Brain microvascular endothelial cell (primary cell): ENCODE data around the gene FAM199X.

Experiments used
- DNase-seq: peaks from one replicate; pipeline ENCODE4 v3.0.0-alpha.2; 2020
- H3K27ac ChIP-seq: fragments of 250-450 bp; sonication (Bioruptor Pico); 2 replicates; pipeline ENCODE4 v1.5.1; 2020; ENCODE audit warnings: mild to moderate bottlenecking, moderate library complexity
- H3K27me3 ChIP-seq: fragments of 250-450 bp; sonication (Bioruptor Pico); replicated peaks from 2 replicates; pipeline ENCODE4 v1.5.1; 2020; ENCODE audit warnings: mild to moderate bottlenecking
- H3K36me3 ChIP-seq: fragments of 250-450 bp; sonication (Bioruptor Pico); replicated peaks from 2 replicates; pipeline ENCODE4 v1.5.1; 2020; ENCODE audit warnings: mild to moderate bottlenecking
- H3K4me3 ChIP-seq: 2 replicates; pipeline ENCODE4 v1.5.1; 2011; ENCODE audit warnings: low read depth, mild to moderate bottlenecking, control low read depth, low read length, moderate library complexity
- CTCF ChIP-seq: IDR thresholded peaks from 2 replicates; pipeline ENCODE4 v1.5.1; 2011; ENCODE audit warnings: low read depth, mild to moderate bottlenecking, moderate library complexity, low read length, control low read depth, inconsistent platforms; ENCODE audit errors: missing control alignments
- in situ Hi-C: cut with HindIII; loops from 2 replicates; pipeline ENCODE4 v1.10.0; 2017; ENCODE audit warnings: low sequenced_read_pairs, low pct_ligation_motif_present

Gene FAM199X

GRCh38 chrX:104130808-104131207, 35.4 kb upstream of the FAM199X start:
- in situ Hi-C loops = no loop called here
- H3K36me3 ChIP-seq = no peaks in the 10 kb centered on the region
- no peak overlapping the region for H3K27ac ChIP-seq
- DNase-seq = no peak
- no peaks in the 10 kb centered on the region for H3K27me3 ChIP-seq
- no peak for TF ChIP-seq CTCF
- H3K4me3 ChIP-seq = no peak overlapping the region

GRCh38 chrX:104134583-104135261, 31.5 kb upstream of the FAM199X start:
- Histone ChIP-seq H3K36me3 (no peaks in the 10 kb centered on the region), H3K4me3 (no peak overlapping the region), H3K27me3 (no peaks in the 10 kb centered on the region), H3K27ac (no peak overlapping the region)
- TF ChIP-seq CTCF = no peak
- in situ Hi-C loops = no loop called here
- DNase-seq = no peak

GRCh38 chrX:104135677-104136076, 30.6 kb upstream of the FAM199X start:
- no peaks in the 10 kb centered on the region for H3K36me3 ChIP-seq
- in situ Hi-C loops = no loop called here
- no peak for TF ChIP-seq CTCF
- H3K27ac ChIP-seq = no peak overlapping the region
- DNase-seq = no peak
- no peak overlapping the region for H3K4me3 ChIP-seq
- H3K27me3 ChIP-seq = no peaks in the 10 kb centered on the region

- in situ Hi-C loops = no loop called here
- Histone ChIP-seq H3K27me3 (no peaks in the 10 kb centered on the region), H3K27ac (peak overlapping the region; percentile 51), H3K36me3 (no peaks in the 10 kb centered on the region), H3K4me3 (peak overlapping the region; percentile 51)
- TF ChIP-seq CTCF = peak; percentile 81
- DNase-seq = peak; percentile 73
Observed at GRCh38 chrX:104136241-104137019, 29.8 kb upstream of the FAM199X start.

GRCh38 chrX:104137496-104137895, 28.8 kb upstream of the FAM199X start:
- Histone ChIP-seq H3K36me3 (no peaks in the 10 kb centered on the region), H3K27ac (no peak overlapping the region), H3K27me3 (no peaks in the 10 kb centered on the region), H3K4me3 (no peak overlapping the region)
- in situ Hi-C loops = no loop called here
- TF ChIP-seq CTCF = no peak
- DNase-seq = peak; percentile 8
